Panc1 (cell line): Measurements from ENCODE around the gene TYRP1.

Source experiments
- CTCF ChIP-seq: fragments of 450-650 bp; IDR thresholded peaks from 2 replicates; pipeline ENCODE4 v1.5.1; 2017; ENCODE audit warnings: mild to moderate bottlenecking
- POLR2AphosphoS5 ChIP-seq: IDR thresholded peaks from 2 replicates; pipeline ENCODE4 v1.6.1; 2012; ENCODE audit warnings: mild to moderate bottlenecking, low read depth, low read length, moderate library complexity
- REST ChIP-seq, 2 experiments: IDR thresholded peaks; 2 replicates each; pipeline ENCODE4 v1.6.1; 2011 to 2012; ENCODE audit warnings: low read depth in 2 of 2, control low read depth in 1 of 2, low read length in 1 of 2, mild to moderate bottlenecking in 1 of 2, moderate library complexity in 1 of 2; ENCODE audit not compliant: insufficient read depth in 1 of 2
- SIN3A ChIP-seq: IDR thresholded peaks from 2 replicates; pipeline ENCODE4 v1.6.1; 2012; ENCODE audit warnings: low read depth, mild to moderate bottlenecking, low read length, moderate library complexity, borderline replicate concordance; ENCODE audit not compliant: insufficient read depth

DNA sequence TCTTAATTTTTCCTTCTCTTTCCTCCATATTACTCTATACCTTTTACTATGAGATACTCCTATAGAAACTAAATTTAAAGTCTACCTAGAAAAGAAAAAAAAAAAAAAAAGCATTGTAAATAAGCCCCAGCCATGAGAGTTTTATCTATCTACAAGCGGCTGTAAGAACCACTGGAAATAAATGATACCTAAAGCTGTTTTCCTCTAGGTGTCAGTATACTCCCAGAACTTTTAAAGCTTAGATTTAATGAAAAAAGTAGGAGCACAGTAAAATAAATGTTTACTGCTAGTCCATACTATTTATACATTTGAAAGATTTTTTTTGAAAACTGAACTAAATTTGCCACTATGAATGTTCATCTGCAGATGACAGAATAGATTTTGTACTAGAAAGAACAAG is 26.2 kb downstream of the TYRP1 start:
- TF ChIP-seq CTCF = peak; percentile 33; the same call in 1 of the 2 replicates
- no peak for TF ChIP-seq REST (IDR thresholded peaks at IDR 0.05; ENCODE audit: insufficient read depth in 1 of 2, low read depth in 2 of 2, low read length in 1 of 2)
- TF ChIP-seq POLR2AphosphoS5 = no peak
- no peak for TF ChIP-seq SIN3A
